Activated gamma-delta T cell treated with Interleukin-2 at 50 U/mL for 16 hours (primary cell): Measurements from ENCODE around the gene PARD3B.

Experiments used
- DNase-seq: peaks from one replicate; pipeline ENCODE4 v3.0.0-alpha.2; 2020

PARD3B gene, protein sequence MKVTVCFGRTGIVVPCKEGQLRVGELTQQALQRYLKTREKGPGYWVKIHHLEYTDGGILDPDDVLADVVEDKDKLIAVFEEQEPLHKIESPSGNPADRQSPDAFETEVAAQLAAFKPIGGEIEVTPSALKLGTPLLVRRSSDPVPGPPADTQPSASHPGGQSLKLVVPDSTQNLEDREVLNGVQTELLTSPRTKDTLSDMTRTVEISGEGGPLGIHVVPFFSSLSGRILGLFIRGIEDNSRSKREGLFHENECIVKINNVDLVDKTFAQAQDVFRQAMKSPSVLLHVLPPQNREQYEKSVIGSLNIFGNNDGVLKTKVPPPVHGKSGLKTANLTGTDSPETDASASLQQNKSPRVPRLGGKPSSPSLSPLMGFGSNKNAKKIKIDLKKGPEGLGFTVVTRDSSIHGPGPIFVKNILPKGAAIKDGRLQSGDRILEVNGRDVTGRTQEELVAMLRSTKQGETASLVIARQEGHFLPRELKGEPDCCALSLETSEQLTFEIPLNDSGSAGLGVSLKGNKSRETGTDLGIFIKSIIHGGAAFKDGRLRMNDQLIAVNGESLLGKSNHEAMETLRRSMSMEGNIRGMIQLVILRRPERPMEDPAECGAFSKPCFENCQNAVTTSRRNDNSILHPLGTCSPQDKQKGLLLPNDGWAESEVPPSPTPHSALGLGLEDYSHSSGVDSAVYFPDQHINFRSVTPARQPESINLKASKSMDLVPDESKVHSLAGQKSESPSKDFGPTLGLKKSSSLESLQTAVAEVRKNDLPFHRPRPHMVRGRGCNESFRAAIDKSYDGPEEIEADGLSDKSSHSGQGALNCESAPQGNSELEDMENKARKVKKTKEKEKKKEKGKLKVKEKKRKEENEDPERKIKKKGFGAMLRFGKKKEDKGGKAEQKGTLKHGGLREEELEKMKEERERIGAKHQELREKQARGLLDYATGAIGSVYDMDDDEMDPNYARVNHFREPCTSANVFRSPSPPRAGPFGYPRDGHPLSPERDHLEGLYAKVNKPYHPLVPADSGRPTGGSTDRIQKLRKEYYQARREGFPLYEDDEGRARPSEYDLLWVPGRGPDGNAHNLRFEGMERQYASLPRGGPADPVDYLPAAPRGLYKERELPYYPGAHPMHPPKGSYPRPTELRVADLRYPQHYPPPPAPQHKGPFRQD (N-terminal part only)

DNA sequence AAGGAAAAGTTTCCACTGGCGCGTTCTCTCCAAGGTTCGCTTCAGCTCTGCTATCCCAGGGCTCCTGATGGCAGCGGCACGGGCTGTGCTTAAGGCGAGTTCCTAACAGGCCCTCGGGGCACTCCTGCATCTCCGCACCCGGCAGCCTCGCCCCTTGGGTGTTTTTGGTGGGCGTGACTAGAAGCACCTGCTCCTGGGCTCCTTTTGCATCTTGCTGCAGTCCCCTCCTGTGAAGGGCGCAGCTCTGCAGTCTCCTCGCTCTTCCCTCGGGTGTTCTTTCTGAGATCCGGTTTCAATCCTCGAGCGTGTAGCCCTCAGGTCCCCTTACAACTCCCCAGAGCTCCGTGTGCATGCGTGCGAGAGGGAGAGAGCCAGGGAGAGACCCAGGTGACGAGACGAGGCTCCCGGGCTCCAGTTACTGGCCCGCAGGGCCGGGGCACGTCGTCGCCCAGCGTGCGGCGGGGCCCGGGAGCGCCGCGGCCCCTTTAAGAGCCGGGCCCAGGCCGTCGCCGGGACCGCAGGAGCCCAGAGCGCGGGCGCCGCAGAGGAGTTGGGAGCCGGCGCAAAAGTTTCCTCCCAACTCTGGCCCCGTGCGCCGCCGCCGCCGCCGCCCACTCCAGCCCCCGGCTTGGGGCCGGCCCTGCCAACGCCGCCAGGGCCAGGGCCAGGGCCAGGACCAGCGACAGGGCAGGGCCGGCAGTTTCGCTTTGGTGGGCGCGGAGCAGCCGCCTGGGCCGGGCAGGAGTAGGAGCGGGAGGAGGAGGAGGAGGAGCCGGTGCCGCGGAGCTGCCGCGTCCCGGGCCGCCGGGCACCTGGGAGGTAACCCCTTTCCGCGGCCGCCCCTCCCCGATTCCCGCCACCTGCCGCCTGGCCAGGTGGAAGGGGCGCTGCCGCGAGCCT is at the start of gene PARD3B:
Gene PARD3B, plus strand, starts transcription at position 515 of the 900 bp plus-strand sequence. CDS start 525 bp downstream, outside the sequence.
- no peak for DNase-seq

DNA sequence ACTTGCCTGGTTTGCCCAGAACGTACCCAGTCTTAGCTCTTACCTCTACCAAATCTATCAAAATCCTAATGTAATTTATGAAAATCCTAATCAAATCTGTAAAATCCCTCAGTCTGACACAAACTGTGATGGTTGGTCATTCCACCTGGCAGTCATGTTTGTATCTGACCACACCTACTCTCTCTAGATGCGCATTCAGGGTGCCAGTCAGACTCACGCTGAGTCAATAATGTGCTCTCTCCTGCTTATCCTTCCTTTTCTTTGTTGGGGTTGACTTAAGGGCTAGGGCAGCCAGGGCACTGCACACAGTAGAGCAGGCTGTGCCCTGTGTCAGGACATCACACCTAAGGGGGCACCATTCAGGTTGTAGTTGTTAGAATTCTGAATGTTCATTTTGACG is 48.5 kb upstream of the PARD3B start:
- no peak for DNase-seq

DNA sequence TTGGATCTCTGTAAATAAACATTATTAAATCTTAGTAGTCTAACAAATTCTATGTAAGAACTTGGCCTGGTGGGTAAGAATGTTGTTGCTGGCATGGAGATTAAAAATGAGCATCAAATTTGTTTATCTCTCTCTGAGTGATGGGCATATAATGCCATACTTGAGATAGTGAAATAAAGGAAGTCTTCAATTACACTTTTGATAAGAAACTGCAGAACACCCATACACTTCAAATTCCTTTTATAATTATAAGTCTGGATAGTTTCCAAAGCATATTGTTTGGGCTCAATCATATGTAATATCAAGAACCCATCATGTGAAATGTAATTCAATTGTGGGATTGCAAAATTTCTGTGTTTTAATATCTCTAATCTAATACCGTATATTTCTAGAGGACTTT is 47.4 kb upstream of the PARD3B start:
- DNase-seq: no peak

GRCh38 chr2:204498291-204498690 is 47.0 kb upstream of the PARD3B start:
- no peak for DNase-seq

DNA sequence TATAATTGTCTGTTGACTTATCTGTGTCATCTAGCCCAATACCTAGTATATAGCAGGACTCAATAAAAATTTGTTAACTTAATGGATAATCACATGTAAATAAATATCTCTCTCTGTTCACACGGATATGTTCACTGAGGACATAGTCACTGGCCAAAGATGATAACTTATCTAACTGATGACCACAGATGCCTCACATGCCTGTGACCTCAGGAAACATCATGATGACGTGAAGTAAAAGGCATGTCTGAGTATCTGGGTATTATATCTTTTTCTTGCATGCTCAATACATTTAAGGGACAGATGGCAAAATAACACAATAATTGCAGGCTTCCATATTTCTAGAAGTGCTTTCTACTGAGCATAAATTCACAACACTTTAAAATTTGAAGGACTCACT is 41.4 kb upstream of the PARD3B start:
- no peak for DNase-seq

DNA sequence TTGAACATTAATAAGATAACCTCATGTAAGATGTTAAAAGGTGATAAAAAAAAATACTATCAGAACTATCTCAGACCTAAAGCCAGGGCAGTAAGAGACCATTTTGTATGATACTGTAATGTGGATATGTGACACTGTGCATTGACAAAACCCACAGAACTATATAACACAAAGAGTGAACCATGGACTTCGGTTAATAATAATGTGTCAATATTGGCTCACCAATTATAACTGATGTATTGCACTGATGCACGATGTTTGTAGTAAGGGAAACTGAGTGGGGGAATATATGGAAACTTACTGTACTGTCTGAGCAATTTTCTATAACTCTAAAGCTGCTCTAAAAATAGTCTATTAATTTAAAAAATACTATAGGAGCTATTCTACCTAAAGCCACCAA is 40.7 kb upstream of the PARD3B start:
- DNase-seq: no peak

- DNase-seq: no peak
Measured at GRCh38 chr2:204505488-204505887, 39.8 kb upstream of the PARD3B start.

DNA sequence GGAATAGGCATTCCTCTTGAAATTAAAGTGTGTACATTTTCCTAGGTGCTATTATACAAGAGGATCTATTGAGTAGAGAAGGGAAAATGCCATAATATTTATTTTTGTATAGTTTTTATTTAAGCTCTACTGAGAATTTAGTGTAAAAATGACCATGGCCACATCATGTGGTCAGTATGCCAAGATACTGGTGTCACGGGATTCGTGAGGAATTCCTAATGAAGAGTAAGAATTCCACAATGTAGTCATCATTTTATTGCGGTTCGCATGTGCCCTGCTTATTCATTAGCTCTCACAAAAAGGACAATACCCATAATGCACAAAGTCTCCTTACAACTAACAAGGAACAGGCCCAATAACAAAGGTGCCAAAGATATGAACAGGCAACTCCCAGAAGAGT is 39.3 kb upstream of the PARD3B start:
- no peak for DNase-seq

- DNase-seq: no peak
Measured at GRCh38 chr2:204507636-204508035, 37.6 kb upstream of the PARD3B start.

GRCh38 chr2:204510709-204511420 is 34.4 kb upstream of the PARD3B start:
- no peak for DNase-seq

- DNase-seq: no peak
Measured at GRCh38 chr2:204514439-204514838, 30.8 kb upstream of the PARD3B start.

GRCh38 chr2:204515416-204515815 is 29.9 kb upstream of the PARD3B start:
- no peak for DNase-seq

GRCh38 chr2:204517154-204517553 is 28.1 kb upstream of the PARD3B start:
- no peak for DNase-seq

DNA sequence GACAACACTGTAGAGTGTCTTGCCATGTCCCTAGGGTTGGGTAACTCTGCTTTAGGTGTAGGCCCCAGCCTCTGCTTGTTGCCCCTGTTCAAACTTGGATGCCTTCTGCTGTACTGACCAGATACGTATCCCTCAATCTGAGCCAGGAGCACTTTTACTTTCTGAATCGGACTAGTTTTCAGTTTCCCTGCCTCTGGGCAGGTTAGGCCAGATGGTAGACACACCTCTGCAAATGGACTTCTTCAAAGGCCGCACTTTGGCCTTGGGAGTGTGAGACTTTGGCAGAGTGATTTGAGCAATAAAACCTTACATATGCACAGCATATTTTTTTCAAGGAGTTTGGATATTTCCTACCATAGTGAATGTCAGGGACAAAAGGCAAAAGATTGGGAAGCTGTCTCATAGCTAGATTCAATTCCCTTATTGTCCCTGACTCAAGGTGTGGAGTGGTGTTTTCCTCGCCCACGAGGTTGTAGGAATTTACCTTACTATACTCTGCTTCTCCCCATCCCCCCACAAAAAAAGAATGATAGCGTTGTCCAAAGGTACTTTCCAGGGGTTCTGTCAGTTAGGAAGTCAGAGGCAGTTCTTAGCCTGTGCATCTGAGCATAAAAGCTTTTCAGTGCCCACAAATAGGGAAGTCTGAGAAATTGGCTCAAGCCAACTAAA is 15.3 kb upstream of the PARD3B start:
- DNase-seq: no peak

DNA sequence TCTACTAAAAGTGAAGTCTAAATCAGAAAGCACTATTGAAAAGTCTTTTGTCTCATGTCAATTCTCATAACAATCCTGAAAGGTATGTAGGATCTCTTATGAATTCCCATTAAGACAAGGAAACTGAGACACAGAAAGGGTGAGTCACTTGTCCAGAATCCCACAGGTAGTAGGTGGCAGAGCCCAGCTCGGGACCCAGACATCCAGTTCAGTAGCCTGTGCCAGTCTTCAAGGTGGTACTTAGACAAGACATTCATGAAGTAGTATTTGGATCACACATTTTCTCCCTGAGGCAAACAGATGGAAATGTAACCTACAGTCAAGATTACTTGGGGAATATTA is 14.8 kb upstream of the PARD3B start:
- no peak for DNase-seq

- DNase-seq: no peak
Measured at GRCh38 chr2:204533629-204534370, 11.5 kb upstream of the PARD3B start.

DNA sequence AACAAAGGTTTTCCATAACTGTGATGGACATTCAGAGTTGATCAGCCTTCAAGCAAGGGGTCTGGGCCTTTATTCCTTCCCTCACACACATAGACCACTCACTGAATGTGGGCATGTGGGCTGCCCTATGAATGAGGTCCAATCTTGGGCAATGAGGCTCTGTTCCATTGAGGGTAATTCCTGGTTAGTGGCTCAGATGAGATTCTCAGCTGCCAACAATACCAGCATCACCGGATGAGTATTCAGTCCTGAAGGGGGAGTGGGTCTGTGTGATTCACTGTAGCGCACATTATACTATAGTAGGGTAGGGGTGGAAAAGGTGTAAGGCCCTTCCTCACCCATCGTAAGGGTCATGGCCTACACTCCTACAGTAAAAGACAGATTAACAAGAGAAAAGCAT is 9.9 kb upstream of the PARD3B start:
- DNase-seq: no peak

- no peak for DNase-seq
Measured at GRCh38 chr2:204535764-204536163, 9.5 kb upstream of the PARD3B start.

DNA sequence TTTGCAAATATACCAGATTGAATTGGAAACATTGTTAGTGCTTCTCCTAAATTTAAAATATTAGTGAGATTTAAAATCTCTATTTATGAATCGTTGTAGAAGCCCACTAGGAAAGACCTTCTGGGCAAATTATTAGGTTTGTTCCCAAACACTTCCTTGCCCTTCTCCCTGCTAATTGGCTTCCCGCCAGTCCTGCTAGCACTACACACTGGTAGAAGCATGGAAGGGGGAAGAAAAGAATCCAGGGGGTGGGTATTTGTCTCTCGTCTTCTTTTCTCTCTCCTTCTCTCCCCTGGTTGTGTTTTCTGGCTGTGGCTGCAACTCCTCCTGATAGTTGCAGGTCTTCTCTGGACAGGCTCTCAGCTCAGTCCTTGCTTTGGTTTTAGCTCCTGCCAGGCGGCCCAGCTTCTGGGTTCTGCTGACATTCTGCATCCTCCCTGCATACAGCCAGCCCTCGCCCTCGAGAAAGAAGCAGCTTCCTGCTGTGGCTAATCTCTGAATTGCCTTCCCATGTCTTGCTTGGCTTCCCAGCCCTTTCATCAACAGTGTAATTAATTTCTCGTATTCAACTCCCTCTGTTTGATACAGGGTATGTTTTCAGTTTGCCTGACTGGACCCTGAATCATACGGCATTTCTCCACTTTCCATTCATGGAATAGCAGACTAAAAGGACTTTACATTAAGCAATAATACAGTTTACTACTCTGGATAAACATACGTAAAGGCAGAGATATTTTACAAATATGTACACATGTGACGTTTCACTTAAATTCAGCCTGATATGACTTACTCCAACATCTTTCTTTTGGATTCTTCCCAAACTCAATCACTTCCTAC is 6.9 kb upstream of the PARD3B start:
- no peak for DNase-seq

- no peak for DNase-seq
Measured at GRCh38 chr2:204539019-204539385, 6.3 kb upstream of the PARD3B start.
